Pancreas (tissue), 10 donors: ENCODE measurements around the gene ORC2. TPM values are rescaled to one million over a fixed set of nuclear protein-coding genes. Genes with fewer than 3 reads are reported as not detected.
A peak's percentile ranks its signal among the peaks of the same experiment; 100 is the strongest.
"Not testable (repeated sequence)": the region's sequence is repeated elsewhere in the genome, so short reads cannot be mapped to it uniquely, and the experiment has no call there.

Experiments used
- ATAC-seq, 4 donors: fragments of 200-7000 bp; cut with Tn5 transposase; one replicate each; pipeline versions ENCODE4 v1.8.0 to v1.9.1; 2020; ENCODE audit warnings: mild to moderate bottlenecking in 4 of 4, moderate library complexity in 4 of 4
- DNase-seq, 6 donors: peaks; one replicate each; pipeline ENCODE4 v3.0.0-alpha.2; 2020
- FAIRE-seq: peaks from 2 replicates; lab custom pipeline; 2012; peaks lifted over from hg19 to GRCh38; lab: Jason Lieb, UNC
- H3K27ac ChIP-seq, 4 donors: fragments of 200-600 bp; sonication (generic); 1 replicate in 3 of 4; 2 replicates in 1 of 4; pipeline versions ENCODE4 v1.5.0 to v1.8.0; 2020
- H3K27me3 ChIP-seq, 4 donors: fragments of 200-600 bp; one replicate each; pipeline ENCODE4 v1.8.0; 2021
- H3K36me3 ChIP-seq, 3 donors: fragments of 200-600 bp; sonication (generic) in 1 of 3; one replicate each; pipeline versions ENCODE4 v1.5.0 to v1.8.0; 2020 to 2021
- H3K4me1 ChIP-seq, 3 donors: fragments of 200-600 bp; one replicate each; pipeline ENCODE4 v1.8.0; 2021
- H3K4me3 ChIP-seq, 4 donors: fragments of 200-600 bp; sonication (generic) in 2 of 4; one replicate each; pipeline versions ENCODE4 v1.5.0 to v1.8.0; 2020 to 2021
- H3K9me3 ChIP-seq, 4 donors: fragments of 200-600 bp; one replicate each; pipeline ENCODE4 v1.8.0; 2021
- WGBS, 2 donors: extraction: QIAGEN DNeasy Blood & Tissue Kit; methylation state at CpG; one replicate each; pipeline ENCODE4 v1.1.7; 2013; 5-methylcytosine and 5-hydroxymethylcytosine counted together
- intact Hi-C, 3 donors: fragments of 100-400 bp; cut with DNase I; formaldehyde crosslinking; loops; one replicate each; pipeline versions ENCODE4 v1.11.1 to v1.14.2; 2022
- polyA plus RNA-seq, 2 donors: library from polyadenylated mRNA; stranded (reverse); fragments of 200-250 nt; gene quantifications; one replicate each; pipeline ENCODE4 v1.2.3, GENCODE V29; 2013
- total RNA-seq, 6 donors: library from RNA; stranded (reverse); fragmentation: NEBNext Ultra II Directional in 4 of 6; extraction: Animal tissue kit (Norgen Biotek cat#: 25700) in 4 of 6; gene quantifications; one replicate each; pipeline versions ENCODE4 v1.2.1 to v1.2.4, GENCODE V29; 2021 to 2023
- TF ChIP-seq, protein P1 (sequence below), 4 donors: fragments of 200-600 bp; sonication (generic) in 3 of 4; IDR thresholded peaks; one replicate each; pipeline versions ENCODE4 v1.5.0 to v1.8.0; 2021; ENCODE audit warnings: antibody characterized with exemption in 4 of 4
- donor health status: healthy with polysubstance abuse.
- donor health status: DM: no; HTN: no; CAD: no; lungs with moderate emphysema.
- donor health status: DM: no; HTN: no; CAD: no.
- donor health status: control.
- donor health status: control.
- donor health status: Bipolar disorder and iron deficiency.
- donor health status: DM: yes; HTN: yes; CAD: no.
- donor health status: DM: no; HTN: no; CAD: no.
- donor health status: DM: no; HTN: no; CAD: no.
- donor health status: DM: yes; HTN: yes; CAD: no.

Gene ORC2
- total and polyA plus RNA-seq, 8 donors = 9.2 to 17.8 (median 13.0) TPM

DNA sequence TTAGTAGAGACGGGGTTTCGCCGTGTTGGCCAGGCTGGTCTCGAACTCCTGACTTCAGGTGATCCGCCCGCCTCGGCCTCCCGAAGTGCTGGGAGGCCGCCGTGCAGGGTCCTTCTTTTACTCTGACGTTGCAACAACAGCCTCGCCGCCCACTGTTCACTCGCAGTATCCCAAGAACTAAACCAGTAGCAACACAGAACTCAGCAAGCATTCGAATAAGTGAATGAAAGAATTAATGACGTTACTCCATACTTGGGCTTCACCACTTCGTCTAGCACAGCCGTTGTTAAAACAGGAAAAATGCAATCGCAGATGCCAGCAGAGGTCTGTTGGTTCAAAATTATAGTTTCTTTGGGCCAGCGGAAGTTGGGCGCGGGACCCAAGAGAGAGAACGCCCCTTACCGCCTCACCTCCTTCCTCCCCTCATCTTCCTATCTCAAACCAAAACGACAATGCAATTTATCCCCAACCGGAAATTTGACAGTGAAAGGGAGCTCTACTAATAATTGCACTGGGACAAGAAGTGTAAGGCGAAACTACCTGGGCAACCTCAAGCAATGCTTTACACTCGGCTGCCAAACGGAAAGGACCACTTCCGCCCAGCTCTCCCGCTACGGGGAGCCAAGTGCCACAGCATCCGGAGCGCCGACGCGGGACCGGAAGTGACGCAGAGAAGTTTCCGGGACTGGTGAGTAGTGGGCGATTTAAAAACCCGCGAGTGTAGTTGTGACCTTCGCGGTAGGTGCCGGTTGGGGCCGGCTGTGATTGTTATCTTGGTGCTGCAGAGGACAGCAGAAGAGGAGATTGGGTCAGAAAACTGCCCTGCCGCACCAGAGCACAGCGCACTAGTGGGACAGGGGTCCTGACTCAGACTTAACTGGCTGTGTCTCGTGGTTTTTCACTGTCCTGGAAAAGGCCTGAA is 74.5 kb downstream of the ORC2 start, which contains the start of the genes NIF3L1 and PPIL3:
TSS of gene NIF3L1 (plus strand) at position 668 of the 922 bp plus-strand sequence. CDS start 2,573 bp downstream, outside the sequence.
TSS of gene PPIL3 (minus strand) at position 374 of the 922 bp plus-strand sequence. CDS start 1,462 bp downstream, outside the sequence.
- Histone ChIP-seq H3K4me3 (peak within 1 kb of the TSS; percentile 56 to 77 (median 66)), H3K27me3 (no peaks in the 10 kb centered on the region), H3K4me1 (peaks cover 0 to 12% (median 8%) of the 10 kb centered on the region in 3 donors), H3K27ac (peak within 1 kb of the TSS; percentile 89 to 97 (median 92)), H3K36me3 (peaks cover 0 to 10% (median under 1%) of the 10 kb centered on the region in 3 donors), H3K9me3 (no peaks in the 10 kb centered on the region)
- intact Hi-C loops = no loop called here
- peak; percentile 95 to 98 (median 96) for ATAC-seq
- DNase-seq = peak; percentile 93 to 97 (median 96)
- TF ChIP-seq, protein P1, sequence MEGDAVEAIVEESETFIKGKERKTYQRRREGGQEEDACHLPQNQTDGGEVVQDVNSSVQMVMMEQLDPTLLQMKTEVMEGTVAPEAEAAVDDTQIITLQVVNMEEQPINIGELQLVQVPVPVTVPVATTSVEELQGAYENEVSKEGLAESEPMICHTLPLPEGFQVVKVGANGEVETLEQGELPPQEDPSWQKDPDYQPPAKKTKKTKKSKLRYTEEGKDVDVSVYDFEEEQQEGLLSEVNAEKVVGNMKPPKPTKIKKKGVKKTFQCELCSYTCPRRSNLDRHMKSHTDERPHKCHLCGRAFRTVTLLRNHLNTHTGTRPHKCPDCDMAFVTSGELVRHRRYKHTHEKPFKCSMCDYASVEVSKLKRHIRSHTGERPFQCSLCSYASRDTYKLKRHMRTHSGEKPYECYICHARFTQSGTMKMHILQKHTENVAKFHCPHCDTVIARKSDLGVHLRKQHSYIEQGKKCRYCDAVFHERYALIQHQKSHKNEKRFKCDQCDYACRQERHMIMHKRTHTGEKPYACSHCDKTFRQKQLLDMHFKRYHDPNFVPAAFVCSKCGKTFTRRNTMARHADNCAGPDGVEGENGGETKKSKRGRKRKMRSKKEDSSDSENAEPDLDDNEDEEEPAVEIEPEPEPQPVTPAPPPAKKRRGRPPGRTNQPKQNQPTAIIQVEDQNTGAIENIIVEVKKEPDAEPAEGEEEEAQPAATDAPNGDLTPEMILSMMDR (IDR thresholded peaks at IDR 0.05) = no peak
- 0 to 1% methylated on average over 50 of the region's 50 CpGs for WGBS, 2 donors
- FAIRE-seq = peak; percentile 49

DNA sequence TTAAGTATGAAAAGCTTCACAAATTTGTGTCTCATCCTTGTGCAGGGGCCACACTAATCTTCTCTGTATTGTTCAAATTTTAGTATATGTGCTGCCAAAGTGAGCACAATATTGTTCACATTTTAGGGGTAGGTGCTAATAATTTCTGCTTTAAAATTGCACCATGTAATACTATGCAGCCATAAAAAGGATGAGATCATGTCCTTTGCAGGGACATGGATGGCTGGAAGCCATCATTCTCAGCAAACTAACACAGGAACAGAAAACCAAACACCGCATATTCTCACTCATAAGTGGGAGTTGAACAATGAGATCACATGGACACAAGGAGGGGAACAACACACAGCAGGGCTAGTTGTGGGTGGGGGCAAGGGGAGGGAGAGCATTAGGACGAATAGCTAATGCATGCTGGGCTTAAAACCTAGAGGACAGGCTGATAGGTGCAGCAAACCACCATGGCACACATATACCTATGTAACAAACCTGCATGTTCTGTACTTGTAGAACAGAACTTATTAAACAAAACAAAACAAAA is 81.7 kb downstream of the ORC2 start:
- intact Hi-C loops, H3K27me3 ChIP-seq, H3K27ac ChIP-seq, FAIRE-seq, H3K9me3 ChIP-seq, H3K4me1 ChIP-seq, H3K4me3 ChIP-seq, ATAC-seq, DNase-seq: not testable (repeated sequence)
- peaks cover 5 to 63% (median 16%) of the 10 kb centered on the region in 3 donors for H3K36me3 ChIP-seq
- WGBS, 2 donors = 76 to 81% methylated on average over 2 of the region's 2 CpGs

DNA sequence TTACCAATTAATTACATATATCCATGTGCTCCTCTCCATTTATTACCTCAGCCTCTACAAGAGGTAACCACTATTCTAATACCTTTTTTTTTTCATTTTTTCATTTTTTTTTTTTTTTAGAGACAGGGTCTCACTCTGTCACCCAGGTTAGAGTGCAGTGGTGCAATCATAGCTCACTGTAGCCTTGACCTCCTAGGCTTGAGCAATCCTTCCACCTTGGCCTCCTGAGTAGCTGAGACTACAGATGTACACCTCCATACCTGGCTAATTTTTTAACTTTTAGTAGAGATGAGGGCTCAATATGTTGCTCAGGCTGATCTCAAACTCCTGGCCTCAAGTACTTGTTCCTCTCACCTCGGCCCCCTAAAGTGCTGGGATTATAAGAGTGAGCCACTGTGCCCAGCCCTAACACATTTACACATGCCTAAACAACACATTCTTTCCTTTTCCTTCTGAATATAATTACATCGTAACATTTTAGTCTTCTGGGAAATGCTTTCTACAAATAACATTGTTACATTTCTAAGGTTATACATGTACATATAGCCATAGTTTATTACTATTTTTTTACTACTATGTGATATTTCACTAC is 85.1 kb downstream of the ORC2 start:
- FAIRE-seq = no peak
- peaks cover 5 to 67% (median 24%) of the 10 kb centered on the region in 3 donors for H3K36me3 ChIP-seq
- H3K9me3 ChIP-seq = no peaks in the 10 kb centered on the region
- H3K4me1 ChIP-seq = no peaks in the 10 kb centered on the region
- DNase-seq = no peak
- no peaks in the 10 kb centered on the region for H3K27me3 ChIP-seq
- no peak overlapping the region for H3K4me3 ChIP-seq
- no peak overlapping the region for H3K27ac ChIP-seq
- intact Hi-C loops = no loop called here
- WGBS, 2 donors = 95 to 97% methylated on average over 2 of the region's 2 CpGs
- ATAC-seq = no peak
- TF ChIP-seq, protein P1 (IDR thresholded peaks at IDR 0.05) = no peak

DNA sequence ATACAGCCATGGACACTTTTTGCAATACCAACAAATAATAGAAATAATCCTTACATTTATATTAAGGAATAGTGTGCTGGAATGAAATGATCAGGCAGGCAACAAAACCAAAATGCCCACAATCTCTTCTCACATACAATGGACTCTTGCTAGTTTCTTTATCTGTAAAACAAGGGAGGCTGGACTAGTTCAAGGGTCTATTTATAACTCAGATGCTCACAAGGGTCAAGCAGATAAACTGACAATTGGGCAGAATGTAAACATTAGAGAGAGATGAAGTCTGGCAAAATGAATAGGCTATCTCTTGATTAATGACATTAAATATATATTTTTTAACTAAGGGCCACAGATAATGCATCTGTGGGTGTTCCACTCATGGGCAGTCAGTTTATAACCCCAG is 86.0 kb downstream of the ORC2 start:
- no peak overlapping the region for H3K27ac ChIP-seq
- peaks cover 5 to 63% (median 24%) of the 10 kb centered on the region in 3 donors for H3K36me3 ChIP-seq
- H3K4me1 ChIP-seq = no peaks in the 10 kb centered on the region
- intact Hi-C loops = no loop called here
- no peaks in the 10 kb centered on the region for H3K27me3 ChIP-seq
- ATAC-seq (no peak), FAIRE-seq (no peak), DNase-seq (no peak)
- no peak overlapping the region for H3K4me3 ChIP-seq
- no peaks in the 10 kb centered on the region for H3K9me3 ChIP-seq
- TF ChIP-seq, protein P1 (IDR thresholded peaks at IDR 0.05) = no peak

DNA sequence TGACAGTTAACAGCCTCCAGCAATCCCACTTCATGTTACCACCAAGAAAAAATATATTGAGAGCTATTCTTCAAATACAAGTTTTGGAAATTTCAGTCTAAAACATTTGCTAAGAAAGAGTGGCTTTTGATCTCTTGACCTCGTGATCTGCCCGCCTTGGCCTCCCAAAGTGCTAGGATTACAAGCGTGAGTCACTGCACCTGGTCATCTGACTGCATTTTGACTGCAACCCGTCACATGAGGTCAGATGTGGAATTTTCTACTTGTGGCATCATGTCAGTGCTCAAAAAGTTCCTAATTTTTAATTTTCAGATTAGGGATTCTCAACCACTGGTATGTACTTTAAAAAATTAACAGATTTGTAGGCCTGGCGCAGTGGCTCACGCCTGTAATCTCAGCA is 89.9 kb downstream of the ORC2 start:
- H3K9me3 ChIP-seq = no peaks in the 10 kb centered on the region
- FAIRE-seq = no peak
- no peak overlapping the region for H3K4me3 ChIP-seq
- no peak for DNase-seq
- WGBS, 2 donors = 95 to 96% methylated on average over 6 of the region's 6 CpGs
- no peaks in the 10 kb centered on the region for H3K27me3 ChIP-seq
- no peak overlapping the region for H3K27ac ChIP-seq
- H3K36me3 ChIP-seq = peaks cover 0 to 31% (median 13%) of the 10 kb centered on the region in 3 donors
- intact Hi-C loops = no loop called here
- TF ChIP-seq, protein P1 (IDR thresholded peaks at IDR 0.05) = no peak
- H3K4me1 ChIP-seq = no peaks in the 10 kb centered on the region
- ATAC-seq = no peak
